ENCODE measurements around the gene MED25.

Gene MED25

GRCh38 chr19:49817964-49818648, at the start of gene MED25:
MED25 (plus strand) TSS chr19:49818289; CDS start chr19:49818342, 53 bp downstream.
- DNase-seq: peak; percentile 51

GRCh38 chr19:49770529-49770928, 47.6 kb upstream of the MED25 start:
- DNase-seq: no peak

GRCh38 chr19:49771674-49772139, 46.4 kb upstream of the MED25 start:
- DNase-seq: no peak

GRCh38 chr19:49772850-49773432, 45.1 kb upstream of the MED25 start:
- DNase-seq: no peak

- no peak for DNase-seq
These were observed 44.3 kb upstream of the MED25 start for GRCh38 chr19:49773663-49774350.

GRCh38 chr19:49774969-49775368, 43.1 kb upstream of the MED25 start:
- DNase-seq: no peak

- DNase-seq: no peak
These were observed 42.2 kb upstream of the MED25 start for GRCh38 chr19:49775742-49776370.

GRCh38 chr19:49776371-49776764, 41.7 kb upstream of the MED25 start:
- DNase-seq: no peak

- DNase-seq: no peak
These were observed 38.1 kb upstream of the MED25 start for GRCh38 chr19:49779731-49780555.

- DNase-seq: no peak
These were observed 37.2 kb upstream of the MED25 start for GRCh38 chr19:49780861-49781260.

GRCh38 chr19:49781394-49781793, 36.7 kb upstream of the MED25 start:
- DNase-seq: no peak

GRCh38 chr19:49782515-49782914, 35.6 kb upstream of the MED25 start:
- DNase-seq: no peak

GRCh38 chr19:49786376-49786820, 31.7 kb upstream of the MED25 start:
- no peak for DNase-seq

GRCh38 chr19:49787746-49788145, 30.3 kb upstream of the MED25 start:
- no peak for DNase-seq

GRCh38 chr19:49788857-49789256, 29.2 kb upstream of the MED25 start:
- DNase-seq: no peak

GRCh38 chr19:49790866-49791265, 27.2 kb upstream of the MED25 start:
- DNase-seq: no peak

- no peak for DNase-seq
These were observed 26.2 kb upstream of the MED25 start for GRCh38 chr19:49791776-49792445.

- no peak for DNase-seq
These were observed 25.1 kb upstream of the MED25 start for GRCh38 chr19:49792829-49793560.

GRCh38 chr19:49793561-49793840, 24.6 kb upstream of the MED25 start:
- DNase-seq: no peak

GRCh38 chr19:49795615-49796014, 22.5 kb upstream of the MED25 start:
- DNase-seq: no peak

- no peak for DNase-seq
These were observed 19.5 kb upstream of the MED25 start for GRCh38 chr19:49798574-49798973.
